B cell (primary cell): ENCODE data around the gene ZACN. TPM values are rescaled to one million over a fixed set of nuclear protein-coding genes. Genes with fewer than 3 reads are reported as not detected.

ENCODE experiments used
- ATAC-seq: fragments of 200-7000 bp; cut with Tn5 transposase; one replicate; pipeline ENCODE4 v1.10.0; 2021; ENCODE audit warnings: low read depth, mild to moderate bottlenecking, moderate number of reproducible peaks, moderate library complexity
- CTCF ChIA-PET: fragments of 350-600 bp; sonication (Branson Sonifier 250); formaldehyde crosslinking; loops from one replicate; lab custom pipeline; 2021; ENCODE audit warnings: antibody characterized with exemption, inconsistent platforms; lab: Charles Lee
- POLR2A ChIA-PET: fragments of 350-600 bp; sonication (Branson Sonifier 250); formaldehyde crosslinking; loops from one replicate; lab custom pipeline; 2021; ENCODE audit warnings: antibody characterized with exemption; lab: Charles Lee
- DNase-seq: peaks from one replicate; pipeline ENCODE4 v3.0.0; 2013
- H2AFZ ChIP-seq: 2 replicates; pipeline ENCODE4 v1.6.1; 2012; ENCODE audit warnings: mild to moderate bottlenecking, low read depth, low read length; ENCODE audit not compliant: insufficient read depth, poor library complexity, severe bottlenecking
- H3K27ac ChIP-seq, 2 donors: 1 replicate in 1 of 2; 2 replicates in 1 of 2; pipeline ENCODE4 v1.5.1; 2012 to 2013; ENCODE audit warnings: low read length in 2 of 2, mild to moderate bottlenecking in 2 of 2, moderate library complexity in 1 of 2
- H3K27me3 ChIP-seq, 4 experiments: fragments of 200-600 bp in 1 of 4; sonication (generic) in 1 of 4; replicated peaks in 1 of 4; 1 replicate in 2 of 4; 2 replicates in 2 of 4; pipeline versions ENCODE4 v1.6.1 to v1.7.0; 2013 to 2016; ENCODE audit warnings: low read length in 3 of 4, mild to moderate bottlenecking in 2 of 4, mixed read lengths in 1 of 4, moderate library complexity in 1 of 4; ENCODE audit not compliant: insufficient read depth in 4 of 4, control insufficient read depth in 3 of 4; ENCODE audit errors: control extremely low read depth in 1 of 4
- H3K36me3 ChIP-seq, 2 experiments: replicated peaks in 1 of 2; 1 replicate in 1 of 2; 2 replicates in 1 of 2; pipeline versions ENCODE4 v1.6.1 to v1.7.1; 2013; ENCODE audit warnings: low read length in 1 of 2; ENCODE audit not compliant: insufficient read depth in 2 of 2, control insufficient read depth in 1 of 2; ENCODE audit errors: control extremely low read depth in 1 of 2, extremely low read depth in 1 of 2
- H3K4me1 ChIP-seq, 2 donors: fragments of 200-600 bp in 1 of 2; sonication (generic) in 1 of 2; 1 replicate in 1 of 2; 2 replicates in 1 of 2; pipeline versions ENCODE4 v1.5.1 to v1.6.1; 2013 to 2017; ENCODE audit warnings: low read length in 2 of 2; ENCODE audit not compliant: control insufficient read depth in 2 of 2, insufficient read depth in 2 of 2
- H3K4me2 ChIP-seq: replicated peaks from 2 replicates; pipeline ENCODE3; 2012; ENCODE audit warnings: mild to moderate bottlenecking, low read depth, low read length; ENCODE audit not compliant: poor library complexity, severe bottlenecking
- H3K4me3 ChIP-seq, 5 experiments: fragments of 200-600 bp in 1 of 5; sonication (generic) in 1 of 5; 1 replicate in 3 of 5; 2 replicates in 2 of 5; pipeline versions ENCODE4 v1.5.1 to v1.7.0; 2011 to 2016; ENCODE audit warnings: low read length in 4 of 5, mild to moderate bottlenecking in 4 of 5, low read depth in 2 of 5, control low read depth in 1 of 5, moderate library complexity in 1 of 5; ENCODE audit not compliant: insufficient read depth in 1 of 5; ENCODE audit errors: control extremely low read depth in 1 of 5, extremely low read depth in 1 of 5
- H3K79me2 ChIP-seq: fragments of 200-600 bp; sonication (generic); one replicate; pipeline ENCODE4 v1.6.0; 2016; ENCODE audit warnings: low read length; ENCODE audit not compliant: control insufficient read depth, insufficient read depth
- H3K9ac ChIP-seq: fragments of 200-600 bp; sonication (generic); 2 replicates; pipeline ENCODE4 v1.6.1; 2017; ENCODE audit warnings: mild to moderate bottlenecking, low read length, moderate library complexity
- H3K9me3 ChIP-seq, 3 donors: one replicate each; pipeline versions ENCODE4 v1.6.1 to v1.7.1; 2013; ENCODE audit warnings: low read length in 2 of 3; ENCODE audit not compliant: control insufficient read depth in 2 of 3, insufficient read depth in 1 of 3; ENCODE audit errors: control extremely low read depth in 1 of 3
- H4K20me1 ChIP-seq: 2 replicates; pipeline ENCODE4 v1.6.0; 2012; ENCODE audit warnings: mild to moderate bottlenecking, low read length; ENCODE audit not compliant: insufficient read depth, control insufficient read depth, poor library complexity, severe bottlenecking
- H3K27ac Mint-ChIP-seq: one replicate; pipeline ENCODE4 v1.8.0; 2021; ENCODE audit warnings: mixed read lengths
- H3K27me3 Mint-ChIP-seq: one replicate; pipeline ENCODE4 v1.8.0; 2021; ENCODE audit warnings: mixed read lengths
- H3K4me1 Mint-ChIP-seq: one replicate; pipeline ENCODE4 v1.8.0; 2021; ENCODE audit warnings: mixed read lengths
- H3K4me3 Mint-ChIP-seq: one replicate; pipeline ENCODE4 v1.8.0; 2021; ENCODE audit warnings: mixed read lengths
- H3K9me3 Mint-ChIP-seq: one replicate; pipeline ENCODE4 v1.8.0; 2022; ENCODE audit warnings: mixed read lengths; ENCODE audit not compliant: insufficient read depth
- CTCF ChIP-seq: fragments of 200-600 bp; IDR thresholded peaks from one replicate; pipeline ENCODE4 v1.8.0; 2022; ENCODE audit warnings: antibody characterized with exemption, mild to moderate bottlenecking
- EZH2 ChIP-seq: IDR thresholded peaks from 2 replicates; pipeline ENCODE4 v1.6.1; 2012; ENCODE audit warnings: borderline replicate concordance, low read depth, mild to moderate bottlenecking, moderate library complexity, low read length; ENCODE audit not compliant: insufficient read depth, poor library complexity, severe bottlenecking
- WGBS: methylation state at CpG from one replicate; pipeline ENCODE4 v1.1.5; 2013; ENCODE audit warnings: missing lambda C conversion rate; ENCODE audit not compliant: insufficient coverage; 5-methylcytosine and 5-hydroxymethylcytosine counted together
- intact Hi-C: fragments of 100-400 bp; cut with micrococcal nuclease; formaldehyde crosslinking; loops from one replicate; pipeline ENCODE4 v1.10.0; 2022
- polyA plus RNA-seq: library from polyadenylated mRNA; depleted of rRNA; stranded (reverse); fragments of >200 nt; gene quantifications from 2 replicates; pipeline ENCODE4 v1.2.3, GENCODE V29; 2012
- total RNA-seq, 2 donors: library from RNA; stranded (reverse); fragments of 120-200 nt in 1 of 2; gene quantifications; 1 replicate in 1 of 2; 2 replicates in 1 of 2; pipeline versions ENCODE4 v1.2.3 to v1.2.4, GENCODE V29; 2013 to 2022

The ZACN gene
- total and polyA plus RNA-seq, 2 donors (not counting 1 experiment from before 2014, with no cell fraction given), result 0.37 to 0.45 TPM

GRCh38 chr17:76120658-76121008 is 41.7 kb downstream of the ZACN start:
- no peak overlapping the region for H3K4me3 ChIP-seq
- TF ChIP-seq EZH2 (no peak), CTCF (no peak)

GRCh38 chr17:76121932-76122430 is 43.0 kb downstream of the ZACN start:
- no peaks in the 10 kb centered on the region for H4K20me1 ChIP-seq
- peak; percentile 11 for ATAC-seq
- peak overlapping the region; percentile 99 for H3K4me2 ChIP-seq
- WGBS, result 16% methylated on average over 42 of the region's 42 CpGs
- peaks cover 18 to 21% of the 10 kb centered on the region in 2 donors for H3K4me1 ChIP-seq
- H3K27ac ChIP-seq, result no peak overlapping the region
- H3K9me3 ChIP-seq, result no peaks in the 10 kb centered on the region
- ChIA-PET POLR2A (interaction anchor here (0.6 to 1.0 kb wide), 2 partner anchors 59 to 154 kb away, joined by 3 read pairs; no protein-coding TSS in a partner anchor), CTCF (interaction anchor here (0.5 to 16.8 kb wide), 20 partner anchors 9 to 1408 kb away, joined by 3 to 435 read pairs (median 4); no protein-coding TSS in a partner anchor)
- H3K27me3 ChIP-seq, result peaks cover 0 to 6% (median 0%) of the 10 kb centered on the region in 4 experiments
- Mint-ChIP-seq H3K4me3 (peak overlapping the region; percentile 71), H3K27ac (peak overlapping the region; percentile 53), H3K9me3 (no peaks in the 10 kb centered on the region), H3K27me3 (peaks cover 2% of the 10 kb centered on the region), H3K4me1 (peaks cover 16% of the 10 kb centered on the region)
- H3K9ac ChIP-seq, result peak overlapping the region; percentile 70
- peak overlapping the region in 4 of 5 experiments; percentile 32 to 66 (median 50) for H3K4me3 ChIP-seq
- H2AFZ ChIP-seq, result peak overlapping the region; percentile 85
- no peaks in the 10 kb centered on the region for H3K36me3 ChIP-seq
- peak; percentile 49 for DNase-seq
- intact Hi-C loops, result loop anchor here (1.0 kb wide), 4 partner anchors 19 to 177 kb away; partner anchors contain the start of gene FOXJ1
- no peaks in the 10 kb centered on the region for H3K79me2 ChIP-seq
- TF ChIP-seq EZH2 (no peak), CTCF (no peak)

More at GRCh38 chr17:76120658-76121008, 41.7 kb downstream of the ZACN start:
- Histone ChIP-seq H3K79me2 (no peaks in the 10 kb centered on the region), H3K4me1 (peaks cover 18 to 21% of the 10 kb centered on the region in 2 donors), H3K4me2 (peak overlapping the region; percentile 99), H3K36me3 (no peaks in the 10 kb centered on the region), H3K9ac (no peak overlapping the region), H3K27ac (no peak overlapping the region), H3K9me3 (no peaks in the 10 kb centered on the region), H4K20me1 (no peaks in the 10 kb centered on the region), H3K27me3 (peaks cover 0 to 6% (median 0%) of the 10 kb centered on the region in 4 experiments), H2AFZ (no peak overlapping the region)
- ChIA-PET CTCF (interaction anchor here (0.6 to 16.8 kb wide), 13 partner anchors 10 to 381 kb away, joined by 3 to 435 read pairs (median 5); no protein-coding TSS in a partner anchor), POLR2A (interaction anchor here (1.2 kb wide), 1 partner anchor 158 kb away, joined by 8 read pairs; no protein-coding TSS in a partner anchor)
- Mint-ChIP-seq H3K4me1 (peaks cover 16% of the 10 kb centered on the region), H3K4me3 (peak overlapping the region; percentile 23), H3K27me3 (peaks cover 2% of the 10 kb centered on the region), H3K27ac (no peak overlapping the region), H3K9me3 (no peaks in the 10 kb centered on the region)
- ATAC-seq, result no peak
- WGBS, result 100% methylated on average over 5 of the region's 5 CpGs
- intact Hi-C loops, result loop anchor here (1.0 kb wide), 4 partner anchors 21 to 179 kb away; partner anchors contain the start of gene FOXJ1
- no peak for DNase-seq
